GM21360 (cell line): ENCODE data around the gene MRPS5.
A peak's percentile ranks its signal among the peaks of the same experiment; 100 is the strongest.

Experiments used
- ATAC-seq: cut with Tn5 transposase; IDR thresholded peaks from one replicate; pipeline ENCODE4 v1.9.1; 2021; ENCODE audit warnings: mild to moderate bottlenecking, moderate library complexity; ENCODE audit not compliant: unreplicated experiment

Gene MRPS5

GRCh38 chr2:95091885-95092555 lies 29.6 kb downstream of the MRPS5 start:
- no peak for ATAC-seq

- ATAC-seq = no peak
Observed at GRCh38 chr2:95087379-95087778, 34.2 kb downstream of the MRPS5 start.

GRCh38 chr2:95086017-95086416 lies 35.6 kb downstream of the MRPS5 start:
- ATAC-seq = no peak

DNA sequence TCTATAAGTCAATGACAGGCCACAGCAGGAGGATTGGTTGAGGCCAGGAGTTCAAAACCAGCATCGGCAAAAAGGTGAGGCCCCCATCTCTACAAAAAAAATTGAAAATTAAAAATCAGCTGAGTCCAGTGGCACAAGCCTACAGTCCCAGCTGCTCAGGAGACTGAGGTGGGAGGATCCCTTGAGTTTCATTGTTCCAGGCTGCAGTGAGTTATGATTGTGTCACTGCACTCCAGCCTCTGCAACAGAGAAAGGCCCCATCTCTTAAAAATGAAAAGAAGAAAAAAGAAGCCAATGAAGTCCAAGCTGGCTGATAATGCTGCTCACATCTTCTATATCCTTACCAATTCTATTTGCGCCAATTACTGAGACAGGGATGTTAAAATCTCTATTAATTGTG lies 39.1 kb downstream of the MRPS5 start:
- ATAC-seq = no peak

GRCh38 chr2:95079199-95079683 lies 42.4 kb downstream of the MRPS5 start:
- ATAC-seq = no peak

DNA sequence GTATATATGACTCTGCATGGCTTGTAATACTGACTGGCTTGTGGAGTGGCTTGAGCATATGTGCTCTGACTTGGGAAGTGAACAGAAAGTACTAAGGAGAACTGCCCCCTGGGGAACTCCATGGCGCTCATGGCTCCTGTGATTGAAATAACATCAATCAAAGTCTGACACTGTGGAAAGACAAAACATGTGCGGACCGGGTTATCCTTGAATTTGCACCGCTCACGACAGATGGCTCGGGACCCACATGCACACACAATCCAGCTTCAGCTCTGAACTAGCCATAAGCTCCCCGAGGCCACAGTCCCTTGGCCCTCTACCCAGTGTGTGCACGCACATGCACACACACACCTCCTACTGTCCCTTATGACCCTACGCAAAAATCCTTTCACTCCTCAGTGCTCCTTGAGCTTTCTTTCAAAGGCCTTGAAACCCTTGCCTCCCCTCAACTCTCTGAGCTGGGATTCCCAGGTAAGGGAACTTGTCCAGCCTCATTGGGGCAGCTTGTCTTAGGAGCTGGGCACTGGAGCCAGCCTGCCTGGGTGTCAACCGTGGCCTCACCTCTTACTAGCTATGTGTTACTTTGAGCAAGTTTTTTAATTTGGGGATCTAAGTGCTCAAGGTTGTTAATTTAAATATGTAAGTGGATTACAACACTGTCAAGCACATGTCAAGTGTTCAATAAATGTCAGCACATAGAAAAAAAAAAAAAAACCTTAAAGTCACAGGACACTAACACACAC lies 43.6 kb downstream of the MRPS5 start:
- ATAC-seq = no peak

DNA sequence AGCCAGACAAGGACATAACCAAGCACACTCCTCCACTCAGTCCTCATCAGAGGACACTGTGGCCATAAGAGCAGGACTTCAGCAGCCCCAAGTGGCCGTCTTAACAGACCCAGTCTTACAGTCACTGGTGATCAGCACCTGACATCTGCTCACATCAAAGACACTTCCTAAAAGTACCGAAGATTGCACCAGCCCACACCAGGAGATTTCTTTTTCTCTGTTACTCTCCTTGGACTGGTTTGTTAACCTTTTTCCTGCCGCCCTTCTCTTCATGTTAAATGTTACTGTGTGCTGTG lies 44.1 kb downstream of the MRPS5 start:
- no peak for ATAC-seq

DNA sequence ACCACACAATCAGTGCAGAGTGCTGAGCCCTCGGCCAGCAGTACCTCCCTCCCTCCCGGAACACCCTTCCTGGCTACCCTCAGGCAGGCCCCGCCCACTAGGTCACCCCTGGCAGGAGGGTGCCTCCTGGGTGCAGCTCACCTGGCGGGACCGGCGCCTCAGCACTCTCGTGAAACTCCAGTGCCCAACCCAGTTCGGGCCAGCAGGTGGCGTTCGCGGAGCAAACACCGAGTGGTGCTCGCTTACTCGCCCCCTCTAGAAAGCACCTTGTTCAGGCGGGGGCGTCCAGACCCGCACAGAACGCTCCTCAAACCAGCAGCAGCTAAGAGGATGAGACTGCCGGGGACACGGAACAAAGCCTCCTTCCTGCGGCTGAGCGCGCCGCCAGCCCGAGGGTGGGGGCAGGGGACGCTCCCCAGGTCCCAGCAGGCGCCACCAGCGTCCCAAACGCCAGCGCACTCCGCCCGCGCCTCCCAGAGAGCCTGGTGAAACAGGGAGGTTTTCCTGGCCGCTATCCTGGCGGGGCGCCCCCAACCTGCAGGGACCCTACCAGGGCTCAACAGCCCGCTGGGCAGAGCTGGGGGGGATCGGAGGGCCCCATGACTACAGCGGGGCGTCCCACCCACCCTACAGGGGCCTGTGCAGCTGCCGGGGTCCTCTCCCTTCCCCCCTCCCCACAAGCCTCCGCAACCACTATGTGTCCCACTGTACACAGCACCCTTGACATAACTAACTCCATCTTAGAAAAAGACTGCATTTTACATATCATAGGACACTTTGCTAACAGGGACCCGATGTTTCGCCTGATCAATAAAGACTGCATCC lies 44.7 kb downstream of the MRPS5 start:
- peak; percentile 88 for ATAC-seq

GRCh38 chr2:95075440-95076132 lies 46.0 kb downstream of the MRPS5 start:
- no peak for ATAC-seq

GRCh38 chr2:95074663-95075439 lies 46.8 kb downstream of the MRPS5 start:
- no peak for ATAC-seq

- ATAC-seq = no peak
Observed at GRCh38 chr2:95073856-95074662, 47.5 kb downstream of the MRPS5 start.

DNA sequence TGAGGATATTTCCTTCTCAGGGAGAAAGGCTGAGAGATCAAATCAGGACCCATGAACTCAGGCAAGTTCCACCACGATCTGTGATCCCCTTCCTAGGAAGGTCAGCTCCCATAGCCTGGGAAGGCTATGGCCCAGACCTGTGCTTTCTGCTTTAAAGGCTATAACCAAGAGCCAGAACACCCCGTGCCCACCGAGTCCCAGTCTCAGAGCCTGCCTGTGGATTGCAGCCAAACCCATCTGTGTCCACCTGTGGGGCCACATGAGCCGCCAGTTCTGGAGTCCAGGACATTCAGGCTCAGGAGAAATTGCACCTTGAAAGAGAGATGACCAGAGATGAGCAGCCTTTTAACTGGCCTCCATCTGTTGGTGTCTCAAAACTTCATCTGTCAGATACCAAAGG lies 49.2 kb downstream of the MRPS5 start:
- no peak for ATAC-seq

GRCh38 chr2:95071856-95072255 lies 49.8 kb downstream of the MRPS5 start:
- ATAC-seq = no peak

- no peak for ATAC-seq
Observed at GRCh38 chr2:95069465-95069864, 52.1 kb downstream of the MRPS5 start.

DNA sequence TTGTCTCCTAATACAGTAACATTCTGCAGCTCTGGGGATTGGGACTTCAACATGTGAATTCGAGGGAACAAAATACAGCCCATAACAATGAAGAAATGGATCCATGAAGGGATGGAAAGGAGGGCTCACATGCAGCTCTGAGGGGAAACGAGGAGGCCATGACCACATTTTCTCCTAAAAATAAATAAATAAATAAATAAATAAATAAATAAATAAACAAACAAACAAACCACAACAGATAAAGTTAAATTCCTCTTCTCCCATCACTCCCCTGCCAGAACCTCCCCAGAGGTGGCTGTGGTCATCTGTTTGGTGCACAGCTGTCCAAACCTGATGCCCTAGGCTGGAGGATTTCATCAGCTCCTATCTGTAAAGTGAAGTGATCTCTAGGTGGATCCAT lies 53.4 kb downstream of the MRPS5 start:
- no peak for ATAC-seq

DNA sequence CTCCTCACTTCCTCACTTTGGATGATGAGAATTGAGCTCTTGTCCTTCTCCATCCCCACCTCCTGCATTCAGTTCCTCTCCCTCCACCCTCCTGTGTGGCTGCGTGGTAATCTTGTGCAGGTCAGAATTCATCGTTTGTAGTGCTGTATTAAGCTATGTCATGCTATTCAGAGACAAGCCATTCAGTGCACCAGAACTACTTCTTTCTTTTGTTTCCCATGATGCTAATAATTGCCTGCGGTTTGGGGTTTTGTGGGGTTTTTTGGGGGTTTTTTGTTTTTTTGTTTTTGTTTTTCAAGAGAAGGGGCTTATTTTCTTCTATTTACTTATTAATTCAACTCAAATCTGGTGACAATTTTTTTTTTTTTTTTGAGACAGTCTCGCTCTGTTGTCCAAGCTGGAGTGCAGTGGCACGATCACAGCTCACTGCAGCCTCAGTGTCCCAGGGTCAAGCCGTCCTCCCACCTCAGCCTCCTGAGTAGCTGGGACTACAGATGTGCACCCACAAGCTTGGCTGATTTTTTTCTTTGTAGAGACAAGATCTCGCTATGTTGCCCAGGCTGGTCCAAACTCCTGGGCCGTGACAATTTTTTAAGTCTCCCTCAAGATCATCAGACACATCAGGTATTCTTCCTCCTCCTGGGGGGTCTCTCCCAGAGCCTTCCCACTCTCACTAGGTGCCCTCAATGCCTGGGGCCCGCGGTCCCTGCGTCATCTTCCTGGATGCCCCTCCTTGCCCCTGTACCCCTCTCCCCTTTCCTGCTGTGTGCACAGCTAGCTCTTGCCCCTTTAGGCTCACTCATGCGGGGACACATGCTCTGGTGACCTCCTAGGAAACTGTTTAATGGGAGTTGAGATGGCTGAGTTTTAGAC lies 58.3 kb downstream of the MRPS5 start:
- peak; percentile 72 for ATAC-seq

DNA sequence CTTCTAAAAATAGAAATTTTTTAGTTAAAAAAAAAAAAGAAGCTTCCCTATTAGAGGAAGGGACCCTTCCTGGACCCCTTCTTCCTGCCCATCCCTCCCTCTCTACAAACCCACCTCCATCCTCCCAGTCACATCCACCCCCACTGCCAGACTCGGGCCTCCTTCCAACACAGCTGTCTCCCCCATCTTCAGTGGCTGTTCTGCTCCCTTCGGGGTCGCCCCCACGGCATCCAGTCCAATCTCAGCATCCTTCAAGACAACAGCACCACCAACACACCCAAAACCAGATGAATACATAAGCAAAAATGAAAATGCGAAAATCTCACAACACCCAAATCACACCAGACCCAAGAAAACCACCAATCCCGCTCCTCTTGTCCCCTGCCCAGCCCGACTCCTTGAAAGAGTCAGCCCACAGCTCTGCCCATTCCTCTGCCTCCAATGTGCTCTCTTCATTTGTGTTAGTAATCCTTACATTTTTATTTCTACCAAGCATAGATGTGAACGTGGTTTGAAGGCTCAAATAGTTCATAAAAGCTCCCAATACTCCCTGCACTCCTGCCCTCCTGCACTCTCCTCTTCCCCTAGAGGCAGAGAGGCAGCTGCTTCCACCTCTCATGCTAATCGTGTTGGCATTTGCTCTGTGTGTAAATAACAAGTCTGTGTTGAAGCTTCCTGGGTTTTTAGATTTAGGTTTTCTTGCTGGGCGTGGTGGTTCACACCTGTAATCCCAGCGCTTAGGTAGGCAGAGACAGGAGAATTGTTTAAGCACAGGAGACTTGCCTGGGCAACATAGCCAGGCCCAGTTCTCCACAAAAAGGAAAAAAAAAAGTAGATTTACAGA lies 59.1 kb downstream of the MRPS5 start:
- ATAC-seq = peak; percentile 33
